WTC11 (cell line): ENCODE data around the gene SOCS2. TPM values are rescaled to one million over a fixed set of nuclear protein-coding genes. Genes with fewer than 3 reads are reported as not detected.

Source experiments
- ATAC-seq: fragments of 200-7000 bp; cut with Tn5 transposase; 2 replicates; pipeline ENCODE4 v1.10.0; 2021; ENCODE audit warnings: mild to moderate bottlenecking, moderate library complexity
- CTCF ChIA-PET: fragments of 300-600 bp; sonication (Branson Sonifier 250); formaldehyde crosslinking; loops from one replicate; lab custom pipeline; 2021; ENCODE audit warnings: antibody characterized with exemption; lab: Charles Lee
- POLR2A ChIA-PET: fragments of 350-600 bp; sonication (Branson Sonifier 250); formaldehyde crosslinking; loops from one replicate; lab custom pipeline; 2021; ENCODE audit warnings: antibody characterized with exemption; lab: Charles Lee
- DNase-seq: peaks from one replicate; pipeline ENCODE4 v3.0.0; 2021; ENCODE audit warnings: low spot score
- H3K27ac Mint-ChIP-seq: 2 replicates; pipeline ENCODE4 v1.8.0; 2021; ENCODE audit warnings: mixed read lengths
- H3K27me3 Mint-ChIP-seq: 2 replicates; pipeline ENCODE4 v1.8.0; 2021; ENCODE audit warnings: low read depth, mild to moderate bottlenecking, moderate library complexity, mixed read lengths
- H3K36me3 Mint-ChIP-seq: 2 replicates; pipeline ENCODE4 v1.8.0; 2021; ENCODE audit warnings: mixed read lengths
- H3K4me1 Mint-ChIP-seq: 2 replicates; pipeline ENCODE4 v1.8.0; 2022; ENCODE audit warnings: mixed read lengths
- H3K4me3 Mint-ChIP-seq: 2 replicates; pipeline ENCODE4 v1.8.0; 2021; ENCODE audit warnings: mild to moderate bottlenecking, moderate library complexity, mixed read lengths
- H3K9me3 Mint-ChIP-seq: 2 replicates; pipeline ENCODE4 v1.8.0; 2021; ENCODE audit warnings: mixed read lengths
- ESRRA ChIP-seq: sonication (generic); formaldehyde crosslinking; IDR thresholded peaks from 2 replicates; pipeline ENCODE4 v1.8.1; 2022; ENCODE audit warnings: mild to moderate bottlenecking, missing genetic modification reagents, borderline replicate concordance
- HMGA2 ChIP-seq: fragments of 250-450 bp; sonication (Bioruptor Pico); IDR thresholded peaks from 2 replicates; pipeline ENCODE4 v1.4.0; 2021; ENCODE audit warnings: mild to moderate bottlenecking, moderate library complexity
- IRF2 ChIP-seq: sonication (generic); formaldehyde crosslinking; IDR thresholded peaks from 2 replicates; pipeline ENCODE4 v1.8.0; 2022; ENCODE audit warnings: low read depth, missing genetic modification reagents, borderline replicate concordance
- NFATC4 ChIP-seq: fragments of 250-450 bp; sonication (Bioruptor Pico); IDR thresholded peaks from 2 replicates; pipeline ENCODE4 v1.9.0; 2021; ENCODE audit warnings: mild to moderate bottlenecking
- TEAD1 ChIP-seq: sonication (generic); formaldehyde crosslinking; IDR thresholded peaks from 2 replicates; pipeline ENCODE4 v1.8.0; 2022; ENCODE audit warnings: mild to moderate bottlenecking, missing genetic modification reagents
- ZNF121 ChIP-seq: sonication (generic); formaldehyde crosslinking; IDR thresholded peaks from 2 replicates; pipeline ENCODE4 v1.8.0; 2023; ENCODE audit warnings: missing genetic modification reagents
- ZNF263 ChIP-seq: sonication (generic); formaldehyde crosslinking; IDR thresholded peaks from 2 replicates; pipeline ENCODE4 v1.8.1; 2022; ENCODE audit warnings: low read depth, mild to moderate bottlenecking, moderate library complexity, missing genetic modification reagents
- ZNF512 ChIP-seq: sonication (generic); formaldehyde crosslinking; IDR thresholded peaks from 2 replicates; pipeline ENCODE4 v1.8.1; 2022; ENCODE audit warnings: missing genetic modification reagents, borderline replicate concordance
- ZSCAN18 ChIP-seq: fragments of 250-450 bp; sonication (Bioruptor Pico); IDR thresholded peaks from 2 replicates; pipeline ENCODE4 v2.1.2; 2022; ENCODE audit warnings: mild to moderate bottlenecking, moderate library complexity
- total RNA-seq: library from RNA; stranded (reverse); gene quantifications from 3 replicates; pipeline ENCODE4 v1.2.3, GENCODE V29; 2021
- TF ChIP-seq, protein P1 (sequence below): sonication (generic); formaldehyde crosslinking; IDR thresholded peaks from 2 replicates; pipeline ENCODE4 v1.8.1; 2022; ENCODE audit warnings: low read depth, mild to moderate bottlenecking, moderate library complexity, missing genetic modification reagents, borderline replicate concordance
- TF ChIP-seq, protein P2 (sequence below): sonication (generic); formaldehyde crosslinking; IDR thresholded peaks from 2 replicates; pipeline ENCODE4 v1.8.0; 2023; ENCODE audit warnings: missing genetic modification reagents
- TF ChIP-seq, protein P3 (sequence below): sonication (generic); formaldehyde crosslinking; conservative IDR thresholded peaks from 2 replicates; pipeline ENCODE4 v1.8.1; 2023; ENCODE audit warnings: mild to moderate bottlenecking, low read depth, missing genetic modification reagents, moderate library complexity
- TF ChIP-seq, protein P4 (sequence below): sonication (generic); formaldehyde crosslinking; IDR thresholded peaks from 2 replicates; pipeline ENCODE4 v1.8.1; 2022; ENCODE audit warnings: mild to moderate bottlenecking, moderate library complexity, missing genetic modification reagents
- TF ChIP-seq, protein P5 (sequence below): sonication (generic); formaldehyde crosslinking; conservative IDR thresholded peaks from 2 replicates; pipeline ENCODE4 v1.8.1; 2022; ENCODE audit warnings: mild to moderate bottlenecking, missing genetic modification reagents
- TF ChIP-seq, protein P6 (sequence below): sonication (generic); formaldehyde crosslinking; IDR thresholded peaks from 2 replicates; pipeline ENCODE4 v1.8.1; 2023; ENCODE audit warnings: mild to moderate bottlenecking, moderate library complexity, missing genetic modification reagents

Gene SOCS2
- total RNA-seq, 1 experiment from 2014 or later, result 44.4 TPM

- Mint-ChIP-seq H3K4me1 (peaks cover 9% of the 10 kb centered on the region), H3K36me3 (no peaks in the 10 kb centered on the region), H3K4me3 (no peak overlapping the region), H3K27me3 (no peaks in the 10 kb centered on the region), H3K9me3 (no peaks in the 10 kb centered on the region), H3K27ac (no peak overlapping the region)
- ChIA-PET POLR2A (no interaction called here), CTCF (interaction anchor here (1.3 kb wide), 1 partner anchor 497 kb away, joined by 3 read pairs; no protein-coding TSS in a partner anchor)
- no peak for ATAC-seq
- no peak for TF ChIP-seq ZNF263 (CRISPR knock-in tag)
- no peak for TF ChIP-seq TEAD1 (CRISPR knock-in tag)
- TF ChIP-seq IRF2 (CRISPR knock-in tag), result no peak
- DNase-seq, result no peak
Observed at GRCh38 chr12:93603762-93604161, 31.3 kb downstream of the SOCS2 start.

- 0 out of 2 replicates have a peak, but pooled peaks cover 2% of the 10 kb centered on the region for H3K27me3 Mint-ChIP-seq
- H3K4me3 Mint-ChIP-seq, result no peak overlapping the region
- H3K4me1 Mint-ChIP-seq, result peaks cover 29% of the 10 kb centered on the region
- CTCF ChIA-PET, result no interaction called here
- ATAC-seq (no peak), DNase-seq (no peak)
- no peak overlapping the region for H3K27ac Mint-ChIP-seq
- H3K36me3 Mint-ChIP-seq, result peaks cover 2% of the 10 kb centered on the region; the same call in 1 of the 2 replicates
- H3K9me3 Mint-ChIP-seq, result peaks cover 6% of the 10 kb centered on the region
- POLR2A ChIA-PET, result no interaction called here
- TF ChIP-seq, protein P1, sequence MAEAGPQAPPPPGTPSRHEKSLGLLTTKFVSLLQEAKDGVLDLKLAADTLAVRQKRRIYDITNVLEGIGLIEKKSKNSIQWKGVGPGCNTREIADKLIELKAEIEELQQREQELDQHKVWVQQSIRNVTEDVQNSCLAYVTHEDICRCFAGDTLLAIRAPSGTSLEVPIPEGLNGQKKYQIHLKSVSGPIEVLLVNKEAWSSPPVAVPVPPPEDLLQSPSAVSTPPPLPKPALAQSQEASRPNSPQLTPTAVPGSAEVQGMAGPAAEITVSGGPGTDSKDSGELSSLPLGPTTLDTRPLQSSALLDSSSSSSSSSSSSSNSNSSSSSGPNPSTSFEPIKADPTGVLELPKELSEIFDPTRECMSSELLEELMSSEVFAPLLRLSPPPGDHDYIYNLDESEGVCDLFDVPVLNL (CRISPR knock-in tag), result no peak
- no peak for TF ChIP-seq ZSCAN18 (CRISPR knock-in tag)
- TF ChIP-seq, protein P2, sequence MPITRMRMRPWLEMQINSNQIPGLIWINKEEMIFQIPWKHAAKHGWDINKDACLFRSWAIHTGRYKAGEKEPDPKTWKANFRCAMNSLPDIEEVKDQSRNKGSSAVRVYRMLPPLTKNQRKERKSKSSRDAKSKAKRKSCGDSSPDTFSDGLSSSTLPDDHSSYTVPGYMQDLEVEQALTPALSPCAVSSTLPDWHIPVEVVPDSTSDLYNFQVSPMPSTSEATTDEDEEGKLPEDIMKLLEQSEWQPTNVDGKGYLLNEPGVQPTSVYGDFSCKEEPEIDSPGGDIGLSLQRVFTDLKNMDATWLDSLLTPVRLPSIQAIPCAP (CRISPR knock-in tag), result no peak
Observed at GRCh38 chr12:93608313-93608712, 35.8 kb downstream of the SOCS2 start.

DNA sequence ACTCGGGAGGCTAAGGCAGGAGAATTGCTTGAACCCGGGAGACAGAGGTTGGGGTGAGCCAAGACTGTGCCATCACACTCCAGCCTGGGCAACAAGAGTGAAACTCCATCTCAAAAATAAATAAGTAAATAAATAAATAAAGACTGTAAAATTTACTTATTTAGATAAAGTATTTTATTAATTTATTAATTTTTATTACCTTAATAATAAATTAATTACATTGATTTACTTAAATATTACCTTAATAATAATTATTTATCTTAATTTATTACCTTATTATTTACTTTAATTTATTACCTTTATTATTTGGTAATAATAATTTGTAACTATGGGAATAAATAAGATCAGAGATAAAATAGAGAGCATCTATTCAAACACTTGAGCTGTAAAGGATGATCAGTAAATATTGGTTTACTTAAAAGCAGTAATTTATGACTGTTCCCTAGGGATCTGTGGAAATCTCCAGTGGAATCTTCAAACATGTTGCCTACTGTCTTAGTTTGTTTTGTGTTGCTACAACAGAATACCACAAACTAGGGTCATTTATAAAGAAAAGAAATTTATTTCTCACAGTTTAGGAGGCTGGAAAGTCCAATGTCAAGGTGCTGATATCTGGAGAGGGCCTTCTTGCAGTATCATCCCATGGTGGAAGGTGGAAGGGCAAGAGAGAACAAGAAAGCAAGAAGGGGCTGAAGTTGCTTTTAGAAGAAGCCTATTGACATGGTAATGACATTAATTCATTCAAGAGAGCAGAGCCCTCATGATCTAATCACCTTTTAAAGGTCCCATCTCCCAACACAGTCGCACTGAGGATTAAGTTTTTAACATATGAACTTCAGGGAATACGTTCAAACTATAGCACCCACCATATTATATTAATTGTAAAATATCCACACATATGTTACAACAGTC, 37.1 kb downstream of the SOCS2 start:
- CTCF ChIA-PET, result no interaction called here
- TF ChIP-seq HMGA2 (CRISPR knock-in tag) (peak; percentile 96), ESRRA (CRISPR knock-in tag) (no peak)
- DNase-seq (no peak), ATAC-seq (peak; percentile 40; the same call in 1 of the 2 replicates)
- Mint-ChIP-seq H3K36me3 (peaks cover 2% of the 10 kb centered on the region; the same call in 1 of the 2 replicates), H3K4me3 (no peak overlapping the region), H3K4me1 (peaks cover 34% of the 10 kb centered on the region), H3K27ac (no peak overlapping the region), H3K27me3 (0 out of 2 replicates have a peak, but pooled peaks cover 2% of the 10 kb centered on the region), H3K9me3 (peaks cover 6% of the 10 kb centered on the region)
- POLR2A ChIA-PET, result no interaction called here

DNA sequence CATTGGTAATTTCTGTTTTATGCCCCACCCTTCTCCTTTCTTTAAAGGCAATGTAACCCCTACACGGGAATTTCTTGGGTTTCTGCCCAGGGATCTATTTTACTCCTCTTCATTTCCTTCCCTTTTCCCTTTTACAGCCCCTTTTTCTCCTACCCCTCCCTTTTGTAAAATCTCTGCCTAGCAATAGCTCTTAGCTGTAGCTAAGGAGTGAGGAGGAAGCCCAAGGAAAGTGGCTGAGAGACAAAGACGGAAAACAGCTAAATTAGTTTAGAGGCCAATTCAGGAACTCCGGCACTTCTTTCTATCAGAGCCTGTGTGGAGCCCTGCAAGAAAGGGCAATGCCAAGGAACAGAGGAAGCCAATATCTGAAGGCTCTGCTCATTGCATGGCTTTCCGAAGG, 40.3 kb downstream of the SOCS2 start:
- peaks cover 48% of the 10 kb centered on the region for H3K4me1 Mint-ChIP-seq
- peak; percentile 15 for ATAC-seq
- POLR2A ChIA-PET, result interaction anchor here (0.6 kb wide), 1 partner anchor 43 kb away, joined by 3 read pairs; no protein-coding TSS in a partner anchor
- peaks cover 2% of the 10 kb centered on the region; the same call in 1 of the 2 replicates for H3K27me3 Mint-ChIP-seq
- DNase-seq, result no peak
- H3K27ac Mint-ChIP-seq, result no peak overlapping the region
- peaks cover 2% of the 10 kb centered on the region; the same call in 1 of the 2 replicates for H3K36me3 Mint-ChIP-seq
- CTCF ChIA-PET, result interaction anchor here (0.7 to 1.5 kb wide), 3 partner anchors 43 to 462 kb away, joined by 3 to 5 read pairs (median 4); no protein-coding TSS in a partner anchor
- peaks cover 8% of the 10 kb centered on the region for H3K9me3 Mint-ChIP-seq
- H3K4me3 Mint-ChIP-seq, result no peak overlapping the region
- TF ChIP-seq NFATC4 (CRISPR knock-in tag) (no peak), ZNF121 (CRISPR knock-in tag) (no peak), ZNF512 (CRISPR knock-in tag) (no peak)
- TF ChIP-seq, protein P3, sequence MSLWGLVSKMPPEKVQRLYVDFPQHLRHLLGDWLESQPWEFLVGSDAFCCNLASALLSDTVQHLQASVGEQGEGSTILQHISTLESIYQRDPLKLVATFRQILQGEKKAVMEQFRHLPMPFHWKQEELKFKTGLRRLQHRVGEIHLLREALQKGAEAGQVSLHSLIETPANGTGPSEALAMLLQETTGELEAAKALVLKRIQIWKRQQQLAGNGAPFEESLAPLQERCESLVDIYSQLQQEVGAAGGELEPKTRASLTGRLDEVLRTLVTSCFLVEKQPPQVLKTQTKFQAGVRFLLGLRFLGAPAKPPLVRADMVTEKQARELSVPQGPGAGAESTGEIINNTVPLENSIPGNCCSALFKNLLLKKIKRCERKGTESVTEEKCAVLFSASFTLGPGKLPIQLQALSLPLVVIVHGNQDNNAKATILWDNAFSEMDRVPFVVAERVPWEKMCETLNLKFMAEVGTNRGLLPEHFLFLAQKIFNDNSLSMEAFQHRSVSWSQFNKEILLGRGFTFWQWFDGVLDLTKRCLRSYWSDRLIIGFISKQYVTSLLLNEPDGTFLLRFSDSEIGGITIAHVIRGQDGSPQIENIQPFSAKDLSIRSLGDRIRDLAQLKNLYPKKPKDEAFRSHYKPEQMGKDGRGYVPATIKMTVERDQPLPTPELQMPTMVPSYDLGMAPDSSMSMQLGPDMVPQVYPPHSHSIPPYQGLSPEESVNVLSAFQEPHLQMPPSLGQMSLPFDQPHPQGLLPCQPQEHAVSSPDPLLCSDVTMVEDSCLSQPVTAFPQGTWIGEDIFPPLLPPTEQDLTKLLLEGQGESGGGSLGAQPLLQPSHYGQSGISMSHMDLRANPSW (CRISPR knock-in tag), result no peak
- TF ChIP-seq, protein P4, sequence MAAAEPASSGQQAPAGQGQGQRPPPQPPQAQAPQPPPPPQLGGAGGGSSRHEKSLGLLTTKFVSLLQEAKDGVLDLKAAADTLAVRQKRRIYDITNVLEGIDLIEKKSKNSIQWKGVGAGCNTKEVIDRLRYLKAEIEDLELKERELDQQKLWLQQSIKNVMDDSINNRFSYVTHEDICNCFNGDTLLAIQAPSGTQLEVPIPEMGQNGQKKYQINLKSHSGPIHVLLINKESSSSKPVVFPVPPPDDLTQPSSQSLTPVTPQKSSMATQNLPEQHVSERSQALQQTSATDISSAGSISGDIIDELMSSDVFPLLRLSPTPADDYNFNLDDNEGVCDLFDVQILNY (CRISPR knock-in tag), result no peak
- TF ChIP-seq, protein P5, sequence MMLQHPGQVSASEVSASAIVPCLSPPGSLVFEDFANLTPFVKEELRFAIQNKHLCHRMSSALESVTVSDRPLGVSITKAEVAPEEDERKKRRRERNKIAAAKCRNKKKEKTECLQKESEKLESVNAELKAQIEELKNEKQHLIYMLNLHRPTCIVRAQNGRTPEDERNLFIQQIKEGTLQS (CRISPR knock-in tag), result no peak
- TF ChIP-seq, protein P6, sequence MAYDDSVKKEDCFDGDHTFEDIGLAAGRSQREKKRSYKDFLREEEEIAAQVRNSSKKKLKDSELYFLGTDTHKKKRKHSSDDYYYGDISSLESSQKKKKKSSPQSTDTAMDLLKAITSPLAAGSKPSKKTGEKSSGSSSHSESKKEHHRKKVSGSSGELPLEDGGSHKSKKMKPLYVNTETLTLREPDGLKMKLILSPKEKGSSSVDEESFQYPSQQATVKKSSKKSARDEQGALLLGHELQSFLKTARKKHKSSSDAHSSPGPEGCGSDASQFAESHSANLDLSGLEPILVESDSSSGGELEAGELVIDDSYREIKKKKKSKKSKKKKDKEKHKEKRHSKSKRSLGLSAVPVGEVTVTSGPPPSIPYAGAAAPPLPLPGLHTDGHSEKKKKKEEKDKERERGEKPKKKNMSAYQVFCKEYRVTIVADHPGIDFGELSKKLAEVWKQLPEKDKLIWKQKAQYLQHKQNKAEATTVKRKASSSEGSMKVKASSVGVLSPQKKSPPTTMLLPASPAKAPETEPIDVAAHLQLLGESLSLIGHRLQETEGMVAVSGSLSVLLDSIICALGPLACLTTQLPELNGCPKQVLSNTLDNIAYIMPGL (CRISPR knock-in tag), result no peak
